GM04503 (cell line): ENCODE results near the gene CAPN2.
A peak's percentile ranks its signal among the peaks of the same experiment; 100 is the strongest.
"Not testable (repeated sequence)": the region's sequence is repeated elsewhere in the genome, so short reads cannot be mapped to it uniquely, and the experiment has no call there.

ENCODE experiments used
- DNase-seq: peaks from one replicate; pipeline ENCODE4 v3.0.0-alpha.2; 2012; ENCODE audit warnings: low read depth

CAPN2 gene

DNA sequence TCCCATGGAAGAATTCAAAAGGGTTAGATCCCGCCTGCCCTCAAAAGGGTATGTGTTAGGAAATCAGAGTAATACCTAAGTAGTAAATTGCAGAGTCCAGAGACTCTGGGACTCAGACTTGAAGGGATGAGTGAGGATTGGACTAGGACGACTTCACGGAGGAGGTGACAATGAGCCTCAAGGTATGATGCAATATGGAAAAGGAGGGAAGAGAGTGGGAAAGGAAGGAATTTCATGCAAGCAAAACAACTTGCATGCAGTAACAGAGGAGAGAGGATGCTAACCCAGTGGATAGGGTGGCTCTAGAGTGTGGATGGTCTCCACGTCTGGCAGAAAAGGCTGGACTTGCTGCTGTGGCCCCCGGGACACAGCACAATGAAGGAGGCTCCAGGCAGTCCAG, 4.8 kb downstream of the CAPN2 start:
- no peak for DNase-seq

DNA sequence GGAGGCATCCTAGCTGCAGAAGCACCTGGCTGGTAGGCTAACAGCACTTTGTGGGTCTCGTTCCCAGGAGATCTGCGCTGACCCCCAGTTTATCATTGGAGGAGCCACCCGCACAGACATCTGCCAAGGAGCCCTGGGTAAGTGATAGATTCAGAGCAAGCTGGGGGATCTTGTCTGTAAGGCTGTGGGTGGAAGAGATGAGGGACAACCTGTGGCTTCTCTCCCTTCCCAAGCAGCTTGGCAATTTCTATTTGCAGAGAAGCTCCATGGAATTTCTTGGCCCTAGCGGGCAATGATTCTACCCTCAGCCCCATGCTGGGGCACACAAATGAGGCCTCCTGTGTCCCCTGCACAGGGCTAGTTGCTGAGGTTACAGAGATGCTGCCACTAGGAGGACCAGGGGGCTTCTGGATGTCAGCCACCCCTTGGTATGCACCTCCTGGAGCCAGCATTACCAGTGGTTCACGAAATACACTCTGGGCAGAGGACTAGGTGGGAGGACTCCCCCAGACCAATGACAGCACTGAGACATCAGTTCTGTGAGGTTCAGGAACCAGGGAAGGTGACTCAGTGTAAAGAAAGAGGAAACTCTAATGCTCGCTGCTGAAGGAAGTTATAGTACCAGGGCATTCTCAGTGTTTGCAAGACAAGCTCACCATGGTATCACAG, 5.5 kb downstream of the CAPN2 start:
- DNase-seq: no peak

- DNase-seq: no peak
Observed at GRCh38 chr1:223718850-223719249, 6.5 kb downstream of the CAPN2 start.

DNA sequence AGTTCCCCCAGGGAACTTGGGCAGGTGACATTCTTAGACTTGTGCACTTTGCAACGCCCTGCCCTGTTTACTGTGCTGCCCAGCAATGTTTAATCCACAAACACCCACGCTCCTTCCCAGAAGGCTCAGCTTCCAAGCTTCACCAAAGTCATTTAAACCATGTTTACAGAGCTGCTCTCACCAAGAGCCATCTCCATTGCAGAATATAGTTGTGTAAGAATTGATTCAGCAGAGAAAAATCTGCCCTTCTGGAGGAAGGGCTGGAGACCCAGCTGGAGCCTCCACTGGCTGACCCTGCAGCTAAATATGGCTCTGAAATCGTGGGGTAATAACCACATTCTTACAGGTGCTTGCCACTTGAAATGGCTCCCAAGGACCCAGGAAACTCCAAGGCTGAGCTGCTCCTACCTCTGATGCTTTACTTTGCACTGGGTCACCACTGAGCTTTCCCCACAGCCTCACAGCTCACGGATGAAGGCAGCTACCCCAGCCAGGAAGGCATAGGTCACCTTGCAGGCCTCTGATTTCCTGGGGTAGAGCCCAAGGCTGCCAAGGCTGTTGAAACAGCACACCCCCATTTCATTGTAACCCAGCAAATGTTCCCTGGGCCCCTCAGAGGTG, 8.7 kb downstream of the CAPN2 start:
- DNase-seq: peak; percentile 78

DNA sequence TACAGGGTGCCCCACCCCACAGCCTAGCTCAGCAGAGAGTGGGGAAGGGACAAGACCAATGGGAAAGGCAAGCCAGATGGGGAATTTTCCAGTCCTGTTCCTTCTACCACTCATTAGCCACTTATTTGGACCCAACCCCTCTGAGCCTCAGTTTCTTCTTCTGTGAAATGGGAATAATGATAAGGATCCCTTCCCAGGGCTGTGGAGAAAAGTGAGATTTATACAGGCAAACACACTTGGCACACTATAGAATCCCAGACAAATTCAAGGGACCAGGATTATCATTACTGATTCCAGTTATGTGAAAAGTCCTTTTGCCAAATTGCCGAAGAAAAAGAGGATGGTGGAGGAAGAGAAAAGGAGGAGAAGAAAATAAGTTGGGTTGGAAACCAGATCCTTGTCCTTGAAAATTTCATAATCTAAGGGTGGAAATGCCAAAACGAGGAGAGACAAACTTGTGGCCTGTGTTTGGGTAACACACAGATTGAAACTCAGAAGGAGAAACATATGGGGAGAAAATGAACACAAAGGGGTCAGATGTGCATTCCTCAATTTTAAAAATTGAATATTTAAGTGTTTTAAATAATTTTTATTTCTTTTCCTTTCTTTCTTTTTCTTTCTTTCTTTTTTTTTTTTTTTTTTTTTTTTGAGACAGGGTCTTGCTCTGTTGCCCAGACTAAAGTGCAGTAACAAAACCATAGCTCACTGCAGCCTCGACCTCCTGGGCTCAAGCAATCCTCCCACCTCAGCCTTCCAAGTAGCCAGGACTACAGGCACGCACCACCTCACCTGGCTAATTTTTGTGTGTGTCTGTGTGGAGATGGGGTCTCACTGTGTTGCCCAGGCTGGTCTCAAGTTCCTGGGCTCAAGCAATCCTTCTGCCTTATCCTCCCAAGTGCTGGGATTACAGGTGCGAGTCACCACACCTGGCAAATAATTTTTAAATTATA, 9.6 kb downstream of the CAPN2 start:
- DNase-seq: no peak

DNA sequence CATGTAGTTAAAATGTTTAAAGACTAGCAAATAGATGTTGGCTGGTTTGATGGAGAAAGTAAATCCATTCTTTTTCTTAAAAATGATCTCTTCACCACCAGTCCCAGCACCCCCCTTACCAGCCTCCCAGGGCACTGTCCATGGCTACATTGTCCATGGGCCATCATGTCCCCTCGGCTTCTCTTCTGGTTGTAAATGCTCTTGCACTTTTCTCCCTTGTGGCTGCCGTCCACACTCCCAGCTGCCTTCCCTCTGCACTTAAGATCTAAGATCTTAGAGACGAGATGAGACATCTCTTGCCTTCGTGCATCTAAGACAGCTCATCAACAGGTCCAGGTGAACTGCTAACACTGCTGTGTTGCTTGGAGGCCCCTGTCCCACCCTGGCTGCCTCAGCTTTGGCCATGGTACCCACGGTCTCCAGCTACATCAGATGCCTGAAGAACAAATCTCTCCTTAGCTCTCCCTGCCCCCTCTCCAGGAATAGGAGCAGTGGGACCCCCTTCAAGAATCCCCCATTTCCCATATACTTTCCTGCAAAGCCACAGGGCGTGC, 11.1 kb downstream of the CAPN2 start:
- no peak for DNase-seq

- DNase-seq: no peak
Observed at GRCh38 chr1:223724376-223724775, 12.0 kb downstream of the CAPN2 start.

DNA sequence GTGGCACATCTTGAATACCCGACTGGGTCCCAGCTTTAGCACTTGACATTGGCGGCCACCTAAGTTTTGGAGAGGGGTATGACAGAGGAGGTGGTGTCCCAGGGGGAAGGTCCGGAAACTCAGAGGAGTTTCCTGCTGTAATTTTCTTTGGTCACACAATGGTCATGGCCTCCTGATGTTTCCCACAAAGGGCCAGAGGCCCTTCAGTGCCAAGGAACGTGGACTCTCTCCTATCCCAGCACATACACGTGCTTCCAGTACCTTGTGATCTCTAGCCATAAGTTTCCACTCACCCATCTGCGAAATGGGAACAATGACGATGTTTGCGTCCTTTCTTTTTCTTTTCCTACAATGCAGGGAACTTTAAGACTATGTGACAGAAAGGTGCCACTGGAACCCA, 13.2 kb downstream of the CAPN2 start:
- DNase-seq: no peak

DNA sequence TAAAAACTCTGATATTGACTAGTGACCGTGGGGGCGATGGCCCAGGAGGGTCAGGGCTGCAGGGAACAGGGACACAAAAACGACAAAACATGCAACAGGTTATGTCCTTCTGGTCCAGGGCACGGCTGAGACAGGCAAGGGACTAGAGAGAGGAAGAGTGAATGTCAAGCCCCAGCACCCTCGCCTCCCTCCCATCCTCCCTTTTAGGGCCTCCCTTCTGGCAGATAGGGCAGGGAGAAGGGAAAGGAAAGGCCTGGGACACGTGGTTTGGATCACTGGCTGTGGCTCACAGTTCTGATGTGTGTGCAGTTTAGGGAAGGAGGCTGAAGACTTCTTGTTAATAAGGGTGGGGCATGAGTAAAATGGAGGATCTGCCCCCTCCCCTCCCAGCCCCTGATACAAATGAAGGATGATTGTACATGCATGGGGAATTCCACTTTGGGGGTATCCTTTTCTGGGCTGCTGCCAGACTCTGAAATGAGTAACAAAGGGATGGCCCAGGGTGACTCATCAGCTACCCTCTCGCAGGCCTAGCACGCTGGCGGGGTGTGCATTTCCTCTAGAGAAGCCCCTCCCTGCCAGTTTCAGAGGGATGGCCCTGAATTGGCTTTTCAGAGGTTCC, 14.2 kb downstream of the CAPN2 start:
- DNase-seq: peak; percentile 67

DNA sequence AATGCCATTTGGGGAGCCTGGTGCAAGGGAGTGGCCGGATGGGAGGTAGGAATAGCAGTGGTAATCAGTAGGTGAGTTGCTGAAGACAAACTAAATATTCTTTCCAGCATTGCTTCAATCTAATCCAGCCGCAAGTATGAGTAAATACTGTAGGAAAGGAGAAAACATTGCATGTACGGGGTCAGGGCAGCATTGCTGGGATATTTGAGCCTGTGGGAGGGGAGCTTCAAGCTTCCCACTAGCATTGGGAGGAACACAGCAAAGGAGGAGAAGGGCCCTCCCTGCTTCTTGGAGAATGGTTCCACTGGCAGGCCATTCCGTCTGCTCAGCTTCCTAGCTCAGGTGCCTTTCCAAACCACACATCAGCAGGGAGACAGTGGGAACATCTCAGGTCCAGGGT, 15.2 kb downstream of the CAPN2 start:
- DNase-seq: no peak

DNA sequence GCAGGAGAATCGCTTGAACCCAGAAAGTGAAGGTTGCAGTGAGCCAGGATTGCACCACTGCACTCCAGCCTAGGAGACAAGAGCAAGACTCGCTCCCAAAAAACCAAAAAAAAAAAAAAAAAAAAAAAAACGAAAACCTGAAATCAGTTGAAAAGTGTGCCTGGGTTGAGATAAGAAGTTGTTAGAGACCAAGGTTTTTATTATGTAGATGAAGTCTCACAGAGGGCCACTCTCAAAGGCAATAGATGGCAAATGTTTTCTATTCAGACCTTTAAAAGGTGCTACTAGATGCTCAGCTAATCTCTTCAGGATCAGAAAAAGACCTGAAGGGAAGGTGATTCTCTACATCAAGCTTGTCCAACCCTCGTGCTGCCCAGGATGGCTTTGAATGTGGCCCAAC, 17.6 kb downstream of the CAPN2 start:
- no peak for DNase-seq

DNA sequence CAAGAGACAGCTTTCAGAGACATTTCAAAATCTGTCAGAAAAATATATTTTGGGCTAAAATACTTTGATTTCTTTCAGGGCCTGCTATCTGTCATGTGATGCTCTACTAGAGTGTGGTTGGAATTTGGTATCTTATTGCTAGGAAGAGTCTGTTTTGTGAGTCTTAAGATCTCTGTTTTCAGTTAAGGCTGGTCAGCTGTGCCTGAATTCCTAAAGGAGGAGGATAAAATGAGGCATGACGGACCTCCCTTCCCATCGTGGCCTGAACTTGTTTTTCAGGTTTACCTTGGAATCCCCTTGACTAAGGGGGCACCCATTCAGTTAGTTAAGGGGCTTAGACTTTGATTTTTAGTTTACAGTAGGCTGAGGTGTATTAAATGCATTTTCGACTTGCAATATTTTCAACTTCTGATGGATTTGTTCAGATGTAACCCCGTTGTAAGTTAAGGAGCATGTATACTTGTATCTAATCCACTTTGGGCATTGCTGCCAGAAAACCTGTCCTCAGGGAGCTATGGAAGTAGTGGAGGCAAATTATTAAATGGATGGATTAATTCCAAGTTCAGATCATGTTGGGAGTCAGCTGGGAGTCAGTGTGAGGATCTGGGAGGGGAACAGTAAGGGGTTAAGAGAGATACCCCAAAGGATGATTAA, 18.3 kb downstream of the CAPN2 start:
- DNase-seq: no peak

GRCh38 chr1:223731133-223731770, 18.9 kb downstream of the CAPN2 start:
- no peak for DNase-seq

DNA sequence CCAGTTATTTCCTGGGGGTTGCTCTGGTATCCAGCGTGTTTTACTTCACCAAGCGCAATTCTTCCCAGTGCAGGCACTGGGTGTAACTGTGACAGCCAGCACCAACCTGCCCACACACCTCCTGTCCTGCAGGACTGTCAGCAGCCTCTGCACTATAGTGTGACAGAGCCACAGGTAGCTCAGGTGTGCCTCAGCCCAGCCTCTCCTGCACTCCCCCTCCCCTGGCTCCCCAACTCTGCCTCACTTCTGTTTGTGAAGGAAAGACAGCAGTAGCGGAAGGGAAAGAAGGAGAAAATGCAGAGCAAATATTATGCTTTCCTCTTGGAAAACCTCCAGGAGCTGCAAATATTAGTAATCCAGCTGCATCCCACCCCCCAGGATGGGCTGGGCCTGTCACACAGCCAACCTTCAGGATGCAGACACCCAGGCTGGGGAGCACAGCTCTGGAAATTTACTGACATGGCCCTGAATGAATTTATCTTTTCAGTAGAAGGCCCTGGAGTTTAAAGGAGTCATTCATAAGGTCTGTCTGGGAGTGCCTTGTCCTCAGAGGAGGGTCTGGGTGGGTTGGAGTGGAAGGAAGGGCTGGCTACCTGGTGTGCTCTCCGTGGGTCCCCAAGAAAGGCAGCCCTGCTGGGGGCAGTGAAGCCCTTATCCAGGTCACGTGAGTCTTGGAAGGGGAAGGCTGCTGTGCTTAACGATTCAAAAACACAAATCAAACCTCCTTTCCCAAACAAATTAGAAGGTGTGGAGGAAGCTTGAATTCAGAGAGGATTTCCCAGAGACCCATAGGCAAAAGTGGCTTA, 20.9 kb downstream of the CAPN2 start:
- DNase-seq: no peak

DNA sequence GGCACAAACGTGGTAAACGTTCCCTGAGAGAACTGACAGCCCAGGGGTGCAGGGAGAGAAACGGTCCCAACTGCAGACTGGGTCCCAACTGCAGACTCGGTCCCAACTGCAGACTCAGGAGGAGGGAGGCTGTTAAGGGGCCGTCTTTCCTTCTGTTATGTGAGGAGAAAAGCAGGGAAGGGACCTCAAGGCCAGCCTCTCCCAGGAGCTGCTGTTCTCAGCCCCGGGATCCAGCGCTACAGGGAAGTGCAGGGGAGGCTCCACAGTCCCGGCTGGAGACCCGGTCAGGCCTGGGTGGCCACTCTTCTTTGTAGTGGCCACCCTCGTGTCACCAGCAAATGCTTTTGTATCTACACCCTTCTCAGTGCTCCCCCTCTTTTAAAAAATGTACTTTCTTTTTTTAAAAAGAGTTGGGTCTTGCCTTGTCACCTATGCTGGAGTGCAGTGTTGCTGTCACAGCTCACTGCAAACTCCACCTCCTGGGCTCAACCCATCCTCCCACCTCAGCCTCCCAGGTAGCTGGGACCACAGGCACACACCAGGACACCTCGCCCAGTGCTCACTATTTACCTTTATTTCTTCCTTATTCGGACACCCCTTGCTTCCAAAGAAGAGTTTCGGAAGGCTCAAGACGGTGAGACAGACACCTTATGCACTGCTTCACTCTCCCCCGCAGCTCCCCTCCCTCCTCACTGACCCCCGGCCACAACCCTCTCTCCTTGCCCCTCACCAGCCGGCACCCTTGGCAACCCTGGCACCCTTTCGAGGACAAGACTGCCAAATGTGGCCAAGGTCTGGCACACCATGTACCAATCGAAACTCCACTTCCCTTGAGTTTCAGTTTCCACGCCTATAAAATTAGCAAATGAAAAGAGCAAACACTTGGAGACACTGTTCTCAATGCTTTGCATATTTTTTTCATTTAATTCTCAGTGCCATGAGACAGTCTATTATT, 21.8 kb downstream of the CAPN2 start:
- DNase-seq: no peak

DNA sequence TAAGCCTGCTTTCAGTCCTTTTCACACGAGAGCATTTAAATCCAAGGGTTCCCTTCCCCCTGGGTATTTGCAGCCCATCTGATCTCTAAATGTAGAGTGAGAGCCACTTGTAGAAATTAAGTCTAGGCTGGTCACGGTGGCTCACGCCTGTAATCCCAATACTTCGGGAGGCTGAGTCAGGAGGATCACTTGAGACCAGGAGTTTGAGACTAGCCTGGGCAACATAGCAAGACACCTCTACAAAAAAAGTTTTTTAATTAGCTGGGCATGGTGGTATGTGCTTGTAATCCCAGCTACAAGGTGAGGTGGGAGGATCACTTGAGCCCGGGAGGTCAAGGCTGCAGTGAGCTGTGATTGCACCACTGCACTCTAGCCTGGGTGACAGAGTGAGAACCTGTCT, 24.3 kb downstream of the CAPN2 start:
- DNase-seq: not testable (repeated sequence)

DNA sequence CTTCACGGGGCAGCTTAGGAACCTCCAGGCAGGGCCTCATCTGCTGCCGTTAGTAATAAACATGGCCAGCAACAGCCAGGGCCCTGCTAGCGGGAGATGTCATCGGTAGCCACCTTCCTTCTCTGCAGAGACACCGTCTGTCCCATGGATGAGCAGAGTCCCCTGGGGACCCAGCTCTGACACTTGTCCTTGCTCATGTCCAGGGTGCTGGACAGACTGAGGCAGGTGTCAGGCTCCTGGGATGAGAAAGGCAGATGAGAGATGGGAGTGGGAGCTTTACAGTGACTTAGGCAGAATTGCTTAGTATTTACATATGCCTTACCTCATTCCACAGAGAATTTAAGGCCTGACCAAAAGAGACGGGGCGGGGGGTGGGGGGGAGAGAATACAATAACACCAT, 25.0 kb downstream of the CAPN2 start:
- DNase-seq: no peak

DNA sequence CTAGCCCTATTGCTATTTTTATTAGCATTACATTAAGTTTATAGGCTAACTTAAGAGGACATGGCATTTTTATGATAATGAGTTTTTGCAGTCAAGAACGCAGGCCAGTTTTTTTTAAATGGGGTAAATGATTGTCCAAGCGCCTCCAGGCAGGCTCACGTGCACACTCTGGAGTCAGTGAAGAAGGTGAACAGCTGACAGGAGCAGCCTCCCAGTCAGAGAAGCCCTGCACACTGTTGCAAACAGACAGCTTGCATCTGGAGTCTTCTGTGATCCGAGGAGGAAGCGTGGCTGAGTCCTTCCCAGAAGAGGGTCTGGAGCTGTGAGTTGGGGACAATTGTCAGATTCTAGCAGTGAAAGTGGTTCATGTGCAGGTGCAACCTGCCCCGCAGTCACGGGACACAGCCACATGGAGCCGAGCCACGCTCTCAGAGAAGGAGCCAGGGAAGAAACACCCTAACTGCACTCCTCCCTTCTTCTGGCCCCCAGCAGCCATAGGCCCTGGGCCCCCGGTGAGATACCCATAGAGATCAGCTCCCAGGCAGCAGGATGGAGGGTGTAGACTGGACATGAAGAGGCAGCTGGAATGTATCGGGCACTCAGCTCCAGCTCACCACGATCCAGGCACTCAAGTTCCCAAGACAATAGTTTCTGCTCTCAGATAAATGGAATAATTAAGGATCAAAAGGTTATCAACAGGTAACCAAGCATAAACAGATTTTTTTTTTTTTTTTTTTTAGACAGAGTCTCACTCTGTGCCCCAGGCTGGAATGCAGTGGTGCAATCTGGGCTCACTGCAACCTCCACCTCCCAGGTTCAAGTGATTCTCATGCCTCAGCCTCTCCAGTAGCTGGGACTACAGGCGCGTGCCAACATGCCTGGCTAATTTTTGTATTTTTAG, 26.4 kb downstream of the CAPN2 start:
- no peak for DNase-seq
